SU-DHL-6 (cell line): ENCODE measurements around the gene RNF180.

Experiments used
- CTCF ChIP-seq: fragments of 200-600 bp; sonication (generic); IDR thresholded peaks from one replicate; pipeline ENCODE4 v1.5.1; 2017; ENCODE audit warnings: antibody characterized with exemption, mild to moderate bottlenecking, low read length, moderate library complexity; ENCODE audit not compliant: insufficient read depth, poor library complexity, severe bottlenecking
- EZH2phosphoT487 ChIP-seq: fragments of 200-600 bp; sonication (generic), shearing (Covaris generic); conservative IDR thresholded peaks from 2 replicates; pipeline ENCODE4 v1.6.1; 2018; ENCODE audit warnings: mild to moderate bottlenecking, antibody characterized with exemption, low read length, moderate library complexity, mixed read lengths

DNA sequence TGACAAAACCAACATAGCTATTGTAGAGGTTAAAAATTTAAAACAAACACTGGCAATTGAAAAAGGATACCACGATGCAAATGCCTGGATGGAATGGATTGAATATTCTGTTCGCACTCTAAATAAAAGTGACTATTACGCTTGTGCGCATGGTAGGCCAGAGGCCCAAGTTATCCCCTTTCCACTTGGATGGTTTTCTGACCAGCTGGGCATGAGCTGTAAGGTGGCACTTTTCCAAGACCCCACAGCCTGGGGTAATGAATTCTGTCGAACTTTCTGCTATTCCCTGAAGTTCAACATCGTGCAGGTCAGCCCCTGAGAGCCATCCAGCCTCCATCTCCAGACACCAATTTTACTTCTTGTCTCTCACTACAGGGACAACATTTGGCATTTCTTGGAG lies 5.4 kb upstream of the RNF180 start:
- no peak for TF ChIP-seq EZH2phosphoT487
- no peak for TF ChIP-seq CTCF
